K562 (cell line): ENCODE results near the gene CPNE8. TPM values are rescaled to one million over a fixed set of nuclear protein-coding genes. Genes with fewer than 3 reads are reported as not detected.

Experiments used
- ATAC-seq: fragments of 200-7000 bp; cut with Tn5 transposase; 3 replicates; pipeline ENCODE4 v1.9.1; 2020; ENCODE audit warnings: moderate library complexity
- BruUV-seq: library from RNA; stranded (reverse); fragments of 400-500 nt; replicated peaks from 2 replicates; lab custom pipeline; 2021; lab: Mats Ljungman, UMichigan
- CTCF ChIA-PET: fragments of 300-600 bp; formaldehyde crosslinking; extraction: SDS; loops from one replicate; lab custom pipeline; 2021; ENCODE audit warnings: low intra/inter-chr PET ratio; lab: Yijun Ruan, JAX
- POLR2A ChIA-PET: fragments of 300-600, 350-650 bp; sonication (Branson Sonifier 250); formaldehyde crosslinking; extraction: SDS; loops from one replicate; lab custom pipeline; 2021; ENCODE audit warnings: antibody characterized with exemption, inconsistent platforms; lab: Yijun Ruan, JAX
- DNase-seq, 4 experiments: peaks; one replicate each; pipeline versions ENCODE4 v3.0.0 to v3.0.0-alpha.2; 2011 to 2018; ENCODE audit warnings: low spot score in 3 of 4, mixed read lengths in 3 of 4; ENCODE audit errors: extremely low read depth in 1 of 4
- FAIRE-seq: peaks from 2 replicates; lab custom pipeline; 2011; peaks lifted over from hg19 to GRCh38; lab: Jason Lieb, UNC
- H2AFZ ChIP-seq: 2 replicates; pipeline ENCODE4 v1.6.0; 2011; ENCODE audit warnings: low read depth, low read length, control low read depth, inconsistent platforms
- H3K27ac ChIP-seq: fragments of 200-600 bp; 3 replicates; pipeline ENCODE4 v1.8.0; 2011; ENCODE audit warnings: low read depth, mild to moderate bottlenecking, control low read depth, inconsistent platforms, low read length, moderate library complexity, mixed read lengths; ENCODE audit errors: extremely low read depth
- H3K27me3 ChIP-seq, 2 experiments: fragments of 300-600 bp in 1 of 2; 2 replicates in 1 of 2; 3 replicates in 1 of 2; pipeline versions ENCODE4 v1.6.0 to v1.8.0; 2011; ENCODE audit warnings: inconsistent platforms in 2 of 2, low read length in 2 of 2, mild to moderate bottlenecking in 1 of 2, mixed read lengths in 1 of 2, moderate library complexity in 1 of 2; ENCODE audit not compliant: control insufficient read depth in 2 of 2, insufficient read depth in 2 of 2
- H3K36me3 ChIP-seq: fragments of 300-600 bp; 3 replicates; pipeline ENCODE4 v1.8.0; 2011; ENCODE audit warnings: mild to moderate bottlenecking, low read length, inconsistent platforms; ENCODE audit not compliant: control insufficient read depth, insufficient read depth
- H3K4me1 ChIP-seq, 2 experiments: fragments of 200-600 bp in 1 of 2; replicated peaks in 1 of 2; 2 replicates in 1 of 2; 3 replicates in 1 of 2; pipeline versions ENCODE4 v1.5.1 to v1.8.0; 2011; ENCODE audit warnings: inconsistent platforms in 2 of 2, low read length in 2 of 2, mild to moderate bottlenecking in 1 of 2, mixed read lengths in 1 of 2, moderate library complexity in 1 of 2; ENCODE audit not compliant: control insufficient read depth in 2 of 2, insufficient read depth in 2 of 2
- H3K4me2 ChIP-seq: 2 replicates; pipeline ENCODE4 v1.6.1; 2011; ENCODE audit warnings: low read length, control low read depth, inconsistent platforms, mixed read lengths; ENCODE audit not compliant: insufficient read depth
- H3K4me3 ChIP-seq: fragments of 200-600 bp; sonication (generic), shearing (Covaris generic); 2 replicates; pipeline ENCODE4 v1.5.1; 2016; ENCODE audit warnings: control low read depth, inconsistent platforms
- H3K79me2 ChIP-seq: fragments of 200-600 bp; 3 replicates; pipeline ENCODE4 v1.8.0; 2011; ENCODE audit warnings: low read length, inconsistent platforms; ENCODE audit not compliant: control insufficient read depth, insufficient read depth
- H3K9ac ChIP-seq, 2 experiments: 2 replicates each; pipeline versions ENCODE4 v1.6.0 to v1.6.1; 2011; ENCODE audit warnings: low read depth in 2 of 2, low read length in 2 of 2, control low read depth in 1 of 2, inconsistent platforms in 1 of 2, mild to moderate bottlenecking in 1 of 2, mixed read lengths in 1 of 2; ENCODE audit not compliant: insufficient read depth in 1 of 2
- H3K9me1 ChIP-seq: one replicate; pipeline ENCODE4 v1.6.0; 2011; ENCODE audit warnings: inconsistent platforms, mild to moderate bottlenecking, low read length, moderate library complexity; ENCODE audit not compliant: control insufficient read depth, insufficient read depth
- H3K9me3 ChIP-seq: replicated peaks from 2 replicates; pipeline ENCODE4 v1.5.1; 2011; ENCODE audit warnings: low read depth, low read length, inconsistent platforms; ENCODE audit not compliant: control insufficient read depth, insufficient read depth
- H4K20me1 ChIP-seq: replicated peaks from 2 replicates; pipeline ENCODE4 v1.6.1; 2011; ENCODE audit warnings: low read length, inconsistent platforms, mixed read lengths; ENCODE audit not compliant: control insufficient read depth, insufficient read depth
- CHCHD3 ChIP-seq: fragments of 250-450 bp; sonication (Bioruptor Pico); IDR thresholded peaks from 2 replicates; pipeline ENCODE4 v2.1.2; 2022; ENCODE audit warnings: mild to moderate bottlenecking
- HOXB6 ChIP-seq: fragments of 250-450 bp; sonication (Bioruptor Pico); IDR thresholded peaks from 2 replicates; pipeline ENCODE4 v1.5.1; 2022; ENCODE audit warnings: mild to moderate bottlenecking, borderline replicate concordance
- NR3C1 ChIP-seq: sonication (generic); formaldehyde crosslinking; IDR thresholded peaks from 2 replicates; pipeline ENCODE4 v1.8.1; 2022; ENCODE audit warnings: missing genetic modification reagents
- PHF21A ChIP-seq: fragments of 450-650 bp; IDR thresholded peaks from 2 replicates; pipeline ENCODE4 v1.6.1; 2017; ENCODE audit warnings: low read depth, borderline replicate concordance
- THRB ChIP-seq: fragments of 450-650 bp; formaldehyde crosslinking; conservative IDR thresholded peaks from 2 replicates; pipeline ENCODE4 v1.4.0; 2022; ENCODE audit warnings: mild to moderate bottlenecking, missing genetic modification characterization
- ZNF407 ChIP-seq: fragments of 450-650 bp; IDR thresholded peaks from 2 replicates; pipeline ENCODE4 v1.6.1; 2016; ENCODE audit warnings: low read depth
- ZNF511 ChIP-seq: sonication (generic); formaldehyde crosslinking; IDR thresholded peaks from 2 replicates; pipeline ENCODE4 v1.8.0; 2022; ENCODE audit warnings: mild to moderate bottlenecking, missing genetic modification reagents
- ZNF589 ChIP-seq: fragments of 200-800 bp; sonication (Bioruptor generic); IDR thresholded peaks from 2 replicates; pipeline ENCODE4 v1.6.1; 2016; ENCODE audit warnings: low read depth, missing genetic modification characterization, missing compliant biosample characterization
- WGBS: fragments of 100-300 bp; shearing (Covaris generic); methylation state at CpG from one replicate; pipeline ENCODE4 v1.1.6; 2016; ENCODE audit warnings: low coverage, mixed read lengths; ENCODE audit not compliant: insufficient coverage; ENCODE audit errors: missing lambda C conversion rate; 5-methylcytosine and 5-hydroxymethylcytosine counted together
- in situ Hi-C: fragments of 300-500 bp; cut with MboI; formaldehyde crosslinking; loops from 4 replicates; pipeline ENCODE4 v1.15.0; 2018; ENCODE audit warnings: inconsistent platforms, mixed read lengths
- intact Hi-C: fragments of 100-400 bp; cut with micrococcal nuclease; formaldehyde crosslinking; loops from 2 replicates; pipeline ENCODE4 v1.14.2; 2022
- polyA plus RNA-seq, 8 experiments: library from polyadenylated mRNA; depleted of rRNA in 4 of 8; stranded (reverse) in 5 of 8; unstranded in 3 of 8; fragments of >200 nt; fragmentation: Nextera tagmentation in 2 of 8; fragmentation: Illumina TruSeq in 1 of 8; extraction: Ambion mirVana in 2 of 8; extraction: Trizol in 1 of 8; gene quantifications; 2 replicates each; pipeline versions ENCODE4 v1.2.1 to v1.2.3, GENCODE V29; 2011 to 2014; ENCODE audit warnings: inconsistent platforms in 1 of 8, missing spikeins in 1 of 8
- total RNA-seq, 7 experiments: library from RNA; depleted of rRNA in 6 of 7; stranded (reverse); fragments of >200 nt in 6 of 7; fragmentation: Illumina TruSeq in 2 of 7; extraction: Trizol in 2 of 7; gene quantifications; 2 replicates each; pipeline versions ENCODE4 v1.2.1 to v1.2.3, GENCODE V29; 2011 to 2021; ENCODE audit warnings: low replicate concordance in 1 of 7

CPNE8 gene
- total and polyA plus RNA-seq, 9 of the 15 experiments (the other 6 are each of a cell fraction or from before 2014, with no cell fraction given), result 2.4 to 7.0 (median 4.2) TPM

- no peaks in the 10 kb centered on the region for H3K79me2 ChIP-seq
- ChIA-PET CTCF (no interaction called here), POLR2A (no interaction called here)
- no peaks in the 10 kb centered on the region for H3K9me3 ChIP-seq
- no peak for FAIRE-seq
- no peak for DNase-seq
- intact Hi-C loops, result no loop called here
- no peak overlapping the region for H3K9ac ChIP-seq
- ATAC-seq, result no peak
- no peak overlapping the region for H3K4me3 ChIP-seq
- no peaks in the 10 kb centered on the region for H3K36me3 ChIP-seq
- no peak overlapping the region for H2AFZ ChIP-seq
- no peaks in the 10 kb centered on the region; a peak in 1 of 5 replicates for H3K4me1 ChIP-seq
- WGBS, result 20% methylated on average over 6 of the region's 6 CpGs
- H3K27ac ChIP-seq, result no peak overlapping the region
- TF ChIP-seq ZNF511 (CRISPR knock-in tag) (no peak), ZNF589 (no peak), CHCHD3 (CRISPR knock-in tag) (no peak), PHF21A (no peak), HOXB6 (CRISPR knock-in tag) (no peak), THRB (no peak), ZNF407 (no peak), NR3C1 (CRISPR knock-in tag) (no peak)
- no peaks in the 10 kb centered on the region for H4K20me1 ChIP-seq
- no peaks in the 10 kb centered on the region for H3K9me1 ChIP-seq
- H3K27me3 ChIP-seq, result no peaks in the 10 kb centered on the region
- in situ Hi-C loops, result no loop called here
- no TSS peak for BruUV-seq
- H3K4me2 ChIP-seq, result no peak overlapping the region
Measured at GRCh38 chr12:38823738-38824137, 81.7 kb downstream of the CPNE8 start.
